ENCODE results near the gene TXNRD2.

GRCh38 chr22:19909350-19910179 is 32.1 kb downstream of the TXNRD2 start:
- TF ChIP-seq EZH2 (IDR thresholded peaks at IDR 0.05; ENCODE audit: borderline replicate concordance, low read depth, low read length, severe bottlenecking) (no peak), CTCF (IDR thresholded peaks at IDR 0.05; ENCODE audit: borderline replicate concordance, extremely low read depth, low read length, poor library complexity, severe bottlenecking) (peak; percentile 100)
